WTC11 (cell line): Measurements from ENCODE around the gene PLD5. TPM values are rescaled to one million over a fixed set of nuclear protein-coding genes. Genes with fewer than 3 reads are reported as not detected.

Experiments used
- ATAC-seq: fragments of 200-7000 bp; cut with Tn5 transposase; 2 replicates; pipeline ENCODE4 v1.10.0; 2021; ENCODE audit warnings: mild to moderate bottlenecking, moderate library complexity
- CTCF ChIA-PET: fragments of 300-600 bp; sonication (Branson Sonifier 250); formaldehyde crosslinking; loops from one replicate; lab custom pipeline; 2021; ENCODE audit warnings: antibody characterized with exemption; lab: Charles Lee
- POLR2A ChIA-PET: fragments of 350-600 bp; sonication (Branson Sonifier 250); formaldehyde crosslinking; loops from one replicate; lab custom pipeline; 2021; ENCODE audit warnings: antibody characterized with exemption; lab: Charles Lee
- DNase-seq: peaks from one replicate; pipeline ENCODE4 v3.0.0; 2021; ENCODE audit warnings: low spot score
- H3K27ac Mint-ChIP-seq: 2 replicates; pipeline ENCODE4 v1.8.0; 2021; ENCODE audit warnings: mixed read lengths
- H3K27me3 Mint-ChIP-seq: 2 replicates; pipeline ENCODE4 v1.8.0; 2021; ENCODE audit warnings: low read depth, mild to moderate bottlenecking, moderate library complexity, mixed read lengths
- H3K36me3 Mint-ChIP-seq: 2 replicates; pipeline ENCODE4 v1.8.0; 2021; ENCODE audit warnings: mixed read lengths
- H3K4me1 Mint-ChIP-seq: 2 replicates; pipeline ENCODE4 v1.8.0; 2022; ENCODE audit warnings: mixed read lengths
- H3K4me3 Mint-ChIP-seq: 2 replicates; pipeline ENCODE4 v1.8.0; 2021; ENCODE audit warnings: mild to moderate bottlenecking, moderate library complexity, mixed read lengths
- H3K9me3 Mint-ChIP-seq: 2 replicates; pipeline ENCODE4 v1.8.0; 2021; ENCODE audit warnings: mixed read lengths
- AFF4 ChIP-seq: sonication (generic); formaldehyde crosslinking; IDR thresholded peaks from 2 replicates; pipeline ENCODE4 v1.8.1; 2023; ENCODE audit warnings: mild to moderate bottlenecking, missing genetic modification reagents, borderline replicate concordance
- ATF6 ChIP-seq: sonication (generic); formaldehyde crosslinking; IDR thresholded peaks from 2 replicates; pipeline ENCODE4 v1.8.1; 2023; ENCODE audit warnings: mild to moderate bottlenecking, missing genetic modification reagents
- E2F4 ChIP-seq: sonication (generic); formaldehyde crosslinking; IDR thresholded peaks from 2 replicates; pipeline ENCODE4 v1.8.1; 2022; ENCODE audit warnings: low read depth, mild to moderate bottlenecking, moderate library complexity, missing genetic modification reagents, borderline replicate concordance
- ELF4 ChIP-seq: sonication (generic); formaldehyde crosslinking; IDR thresholded peaks from 2 replicates; pipeline ENCODE4 v1.8.1; 2022; ENCODE audit warnings: low read depth, mild to moderate bottlenecking, moderate library complexity, missing genetic modification reagents
- GRHL2 ChIP-seq: fragments of 250-450 bp; sonication (Bioruptor Pico); IDR thresholded peaks from 2 replicates; pipeline ENCODE4 v1.8.0; 2022; ENCODE audit warnings: mild to moderate bottlenecking, moderate library complexity; ENCODE audit not compliant: insufficient replicate concordance, severe bottlenecking
- SOX15 ChIP-seq: fragments of 250-450 bp; sonication (Bioruptor Pico); IDR thresholded peaks from 2 replicates; pipeline ENCODE4 v1.9.0; 2021; ENCODE audit warnings: mild to moderate bottlenecking
- TEAD1 ChIP-seq: sonication (generic); formaldehyde crosslinking; IDR thresholded peaks from 2 replicates; pipeline ENCODE4 v1.8.0; 2022; ENCODE audit warnings: mild to moderate bottlenecking, missing genetic modification reagents
- ZNF121 ChIP-seq: sonication (generic); formaldehyde crosslinking; IDR thresholded peaks from 2 replicates; pipeline ENCODE4 v1.8.0; 2023; ENCODE audit warnings: missing genetic modification reagents
- ZNF532 ChIP-seq: fragments of 250-450 bp; sonication (Bioruptor Pico); IDR thresholded peaks from 2 replicates; pipeline ENCODE4 v1.9.0; 2021; ENCODE audit warnings: mild to moderate bottlenecking, borderline replicate concordance
- total RNA-seq: library from RNA; stranded (reverse); gene quantifications from 3 replicates; pipeline ENCODE4 v1.2.3, GENCODE V29; 2021
- TF ChIP-seq, protein P1 (sequence below): sonication (generic); formaldehyde crosslinking; IDR thresholded peaks from 2 replicates; pipeline ENCODE4 v1.8.1; 2022; ENCODE audit warnings: low read depth, missing genetic modification reagents, borderline replicate concordance
- TF ChIP-seq, protein P2 (sequence below): sonication (generic); formaldehyde crosslinking; IDR thresholded peaks from 2 replicates; pipeline ENCODE4 v1.8.1; 2022; ENCODE audit warnings: missing genetic modification reagents, borderline replicate concordance

The PLD5 gene
- total RNA-seq, 1 experiment from 2014 or later, result 6.4 TPM

DNA sequence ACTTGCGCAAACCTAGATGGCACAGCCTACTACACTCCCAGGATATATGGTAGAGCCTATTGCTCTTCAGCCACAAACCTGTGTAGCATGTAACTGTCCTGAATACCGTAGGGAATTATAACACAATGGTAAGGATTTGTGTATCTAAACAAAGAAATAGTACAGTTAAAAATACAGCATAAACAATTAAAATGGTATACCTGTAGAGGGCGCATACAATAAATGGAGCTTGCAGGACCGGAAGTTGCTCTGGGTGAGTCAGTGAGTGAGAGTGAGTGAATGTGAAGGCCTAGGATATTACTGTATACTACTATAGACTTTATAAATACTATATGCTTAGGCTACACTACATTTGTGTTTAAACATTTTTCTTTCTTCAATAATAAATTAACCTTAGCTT lies 99.3 kb downstream of the PLD5 start (continued):
- TF ChIP-seq, protein P1, sequence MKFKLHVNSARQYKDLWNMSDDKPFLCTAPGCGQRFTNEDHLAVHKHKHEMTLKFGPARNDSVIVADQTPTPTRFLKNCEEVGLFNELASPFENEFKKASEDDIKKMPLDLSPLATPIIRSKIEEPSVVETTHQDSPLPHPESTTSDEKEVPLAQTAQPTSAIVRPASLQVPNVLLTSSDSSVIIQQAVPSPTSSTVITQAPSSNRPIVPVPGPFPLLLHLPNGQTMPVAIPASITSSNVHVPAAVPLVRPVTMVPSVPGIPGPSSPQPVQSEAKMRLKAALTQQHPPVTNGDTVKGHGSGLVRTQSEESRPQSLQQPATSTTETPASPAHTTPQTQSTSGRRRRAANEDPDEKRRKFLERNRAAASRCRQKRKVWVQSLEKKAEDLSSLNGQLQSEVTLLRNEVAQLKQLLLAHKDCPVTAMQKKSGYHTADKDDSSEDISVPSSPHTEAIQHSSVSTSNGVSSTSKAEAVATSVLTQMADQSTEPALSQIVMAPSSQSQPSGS (CRISPR knock-in tag), result no peak
- TF ChIP-seq E2F4 (CRISPR knock-in tag), result no peak
- TF ChIP-seq, all 79 proteins: peak for 0

DNA sequence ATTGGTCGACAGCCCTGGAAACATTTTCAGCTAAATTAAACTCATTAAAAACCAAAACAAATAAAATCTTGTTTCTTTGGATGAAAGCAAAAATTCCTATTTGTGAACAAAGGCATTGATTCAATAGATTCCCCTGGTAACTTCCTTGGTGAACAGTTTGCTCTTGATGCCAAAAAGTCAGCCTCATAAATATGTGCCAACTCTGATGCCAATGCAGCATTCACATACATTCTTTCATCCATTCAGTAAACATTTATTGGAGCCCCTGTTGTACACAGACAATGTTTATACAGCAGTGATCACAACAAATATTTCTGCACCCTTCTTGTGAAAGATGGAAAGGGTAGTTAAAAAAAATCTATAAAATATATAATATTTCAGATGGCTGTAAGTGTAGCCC lies 107.8 kb downstream of the PLD5 start:
- H3K27ac Mint-ChIP-seq, result no peak overlapping the region
- peaks cover 16% of the 10 kb centered on the region for H3K9me3 Mint-ChIP-seq
- TF ChIP-seq SOX15 (CRISPR knock-in tag), result no peak
- TF ChIP-seq AFF4 (CRISPR knock-in tag), result no peak
- TF ChIP-seq TEAD1 (CRISPR knock-in tag), result no peak
- no peaks in the 10 kb centered on the region for H3K27me3 Mint-ChIP-seq
- H3K4me3 Mint-ChIP-seq, result no peak overlapping the region
- ChIA-PET CTCF (no interaction called here), POLR2A (no interaction called here)
- peaks cover 30% of the 10 kb centered on the region for H3K4me1 Mint-ChIP-seq
- peaks cover 5% of the 10 kb centered on the region; the same call in 1 of the 2 replicates for H3K36me3 Mint-ChIP-seq
- no peak for DNase-seq
- no peak for ATAC-seq

GRCh38 chr1:242412921-242413320 lies 111.6 kb downstream of the PLD5 start:
- peaks cover 32% of the 10 kb centered on the region for H3K9me3 Mint-ChIP-seq

More at GRCh38 chr1:242412921-242413320, 111.6 kb downstream of the PLD5 start:
- ATAC-seq, result no peak
- TF ChIP-seq ZNF532 (CRISPR knock-in tag) (no peak), ATF6 (CRISPR knock-in tag) (no peak), ZNF121 (CRISPR knock-in tag) (no peak), GRHL2 (CRISPR knock-in tag) (no peak), ELF4 (CRISPR knock-in tag) (no peak)
- TF ChIP-seq, protein P2, sequence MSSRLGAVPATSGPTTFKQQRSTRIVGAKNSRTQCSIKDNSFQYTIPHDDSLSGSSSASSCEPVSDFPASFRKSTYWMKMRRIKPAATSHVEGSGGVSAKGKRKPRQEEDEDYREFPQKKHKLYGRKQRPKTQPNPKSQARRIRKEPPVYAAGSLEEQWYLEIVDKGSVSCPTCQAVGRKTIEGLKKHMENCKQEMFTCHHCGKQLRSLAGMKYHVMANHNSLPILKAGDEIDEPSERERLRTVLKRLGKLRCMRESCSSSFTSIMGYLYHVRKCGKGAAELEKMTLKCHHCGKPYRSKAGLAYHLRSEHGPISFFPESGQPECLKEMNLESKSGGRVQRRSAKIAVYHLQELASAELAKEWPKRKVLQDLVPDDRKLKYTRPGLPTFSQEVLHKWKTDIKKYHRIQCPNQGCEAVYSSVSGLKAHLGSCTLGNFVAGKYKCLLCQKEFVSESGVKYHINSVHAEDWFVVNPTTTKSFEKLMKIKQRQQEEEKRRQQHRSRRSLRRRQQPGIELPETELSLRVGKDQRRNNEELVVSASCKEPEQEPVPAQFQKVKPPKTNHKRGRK (CRISPR knock-in tag), result no peak
- Mint-ChIP-seq H3K4me3 (no peak overlapping the region), H3K36me3 (peaks cover 25% of the 10 kb centered on the region), H3K4me1 (peaks cover 34% of the 10 kb centered on the region), H3K27me3 (no peaks in the 10 kb centered on the region), H3K27ac (no peak overlapping the region)
- POLR2A ChIA-PET, result interaction anchor here (0.7 kb wide), 1 partner anchor 1432 kb away, joined by 3 read pairs; no protein-coding TSS in a partner anchor
- no peak for DNase-seq
- CTCF ChIA-PET, result interaction anchor here (1.1 kb wide), 1 partner anchor 10 kb away, joined by 4 read pairs; no protein-coding TSS in a partner anchor
